ENCODE results near the gene IL21R. TPM values are rescaled to one million over a fixed set of nuclear protein-coding genes. Genes with fewer than 3 reads are reported as not detected.

Gene IL21R
- total and polyA plus RNA-seq, 10 of the 15 experiments (the other 5 are each of a cell fraction or from before 2014, with no cell fraction given) = 5.3 to 138 (median 82.5) TPM

DNA sequence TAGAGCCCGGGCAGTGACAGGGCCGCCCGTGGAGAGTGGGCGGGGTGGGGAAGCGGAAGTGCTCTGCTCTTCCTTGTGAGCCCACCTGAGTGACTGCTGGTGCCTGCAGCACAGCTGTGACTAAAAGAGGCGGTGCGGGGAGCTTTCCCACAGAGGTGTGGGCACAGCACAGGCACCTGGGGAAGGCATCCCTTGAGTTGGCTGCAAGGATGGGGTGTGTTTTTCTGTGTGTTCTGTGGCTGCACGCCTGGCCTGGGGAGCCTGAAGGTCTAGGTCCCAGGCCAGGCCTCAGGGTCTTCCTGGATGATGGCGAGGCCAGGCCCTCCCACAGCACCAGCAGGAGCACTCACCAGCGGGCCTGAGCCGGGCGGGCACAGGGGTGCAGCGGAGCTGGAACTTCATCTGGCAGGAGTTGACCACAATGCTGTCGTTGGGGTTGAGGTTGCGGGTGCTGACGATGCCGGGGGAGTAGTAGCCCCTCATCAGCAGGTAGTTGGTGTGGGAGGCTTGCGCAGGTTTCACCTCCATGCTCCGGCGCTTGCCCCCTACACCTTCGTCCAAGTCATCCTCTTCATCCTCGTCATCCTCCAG lies 67.1 kb downstream of the IL21R start:
- H3K4me2 ChIP-seq (ENCODE audit: control insufficient read depth, insufficient read depth) = no peak overlapping the region
- H3K27ac ChIP-seq (ENCODE audit: control insufficient read depth, insufficient read depth) = no peak overlapping the region
- SMC1A ChIA-PET (ENCODE audit: uncharacterized antibody, unreplicated experiment) = no interaction called here
- intact Hi-C loops (cut with micrococcal nuclease; ENCODE audit: unreplicated experiment) (no loop called here), in situ Hi-C loops (cut with MboI) (no loop called here)
- no peaks in the 10 kb centered on the region for H4K20me1 ChIP-seq (ENCODE audit: control insufficient read depth, insufficient read depth)
- no TSS peak for BruUV-seq (replicated peaks)
- no peak for TF ChIP-seq ZNF217 (IDR thresholded peaks at IDR 0.05)
- no peak for TF ChIP-seq BCL11A (IDR thresholded peaks at IDR 0.05; ENCODE audit: low read depth, low read length)
- TF ChIP-seq RAD21 (IDR thresholded peaks at IDR 0.05; ENCODE audit: insufficient read depth, low read depth, low read length) = no peak
- TF ChIP-seq SP1 (IDR thresholded peaks at IDR 0.05; ENCODE audit: low read depth, low read length) = no peak
- TF ChIP-seq DPF2 (IDR thresholded peaks at IDR 0.05) = no peak
- no peak for TF ChIP-seq PML (IDR thresholded peaks at IDR 0.05; ENCODE audit: low read length)
- no peak for TF ChIP-seq PAX8 (IDR thresholded peaks at IDR 0.05)
- no peak for TF ChIP-seq SMC3 (IDR thresholded peaks at IDR 0.05; ENCODE audit: borderline replicate concordance, low read length)
- no peak for TF ChIP-seq RBBP5 (conservative IDR thresholded peaks at IDR 0.05)
- no peak for TF ChIP-seq FOXK2 (IDR thresholded peaks at IDR 0.05)
- TF ChIP-seq ESRRA (IDR thresholded peaks at IDR 0.05; ENCODE audit: low read length) = no peak
- TF ChIP-seq HDAC6 (IDR thresholded peaks at IDR 0.05; ENCODE audit: unreplicated experiment) = no peak
- TF ChIP-seq RAD51 (IDR thresholded peaks at IDR 0.05) = no peak
- TF ChIP-seq SMARCA5 (IDR thresholded peaks at IDR 0.05) = no peak
- TF ChIP-seq CBFB (IDR thresholded peaks at IDR 0.05; ENCODE audit: low read depth) = no peak
- no peak for TF ChIP-seq MEF2A (IDR thresholded peaks at IDR 0.05; ENCODE audit: insufficient read depth, low read depth, low read length)
- no peak for TF ChIP-seq SRF (IDR thresholded peaks at IDR 0.05; ENCODE audit: low read depth in 2 of 2, low read length in 2 of 2)
- no peak for TF ChIP-seq CBX3 (IDR thresholded peaks at IDR 0.05; ENCODE audit: borderline replicate concordance, low read depth)
- TF ChIP-seq, protein P1, sequence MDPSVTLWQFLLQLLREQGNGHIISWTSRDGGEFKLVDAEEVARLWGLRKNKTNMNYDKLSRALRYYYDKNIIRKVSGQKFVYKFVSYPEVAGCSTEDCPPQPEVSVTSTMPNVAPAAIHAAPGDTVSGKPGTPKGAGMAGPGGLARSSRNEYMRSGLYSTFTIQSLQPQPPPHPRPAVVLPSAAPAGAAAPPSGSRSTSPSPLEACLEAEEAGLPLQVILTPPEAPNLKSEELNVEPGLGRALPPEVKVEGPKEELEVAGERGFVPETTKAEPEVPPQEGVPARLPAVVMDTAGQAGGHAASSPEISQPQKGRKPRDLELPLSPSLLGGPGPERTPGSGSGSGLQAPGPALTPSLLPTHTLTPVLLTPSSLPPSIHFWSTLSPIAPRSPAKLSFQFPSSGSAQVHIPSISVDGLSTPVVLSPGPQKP (IDR thresholded peaks at IDR 0.05; ENCODE audit: low read depth, low read length) = no peak
- no peak for TF ChIP-seq SMAD5 (IDR thresholded peaks at IDR 0.05; ENCODE audit: low read depth)
- no peaks in the 10 kb centered on the region for H3K4me1 ChIP-seq (ENCODE audit: control insufficient read depth, insufficient read depth, low read length)
- H3K79me2 ChIP-seq (ENCODE audit: control insufficient read depth, insufficient read depth, low read length) = no peaks in the 10 kb centered on the region
- DNase-seq (ENCODE audit: low read depth, low spot score) (no peak), ATAC-seq (no peak), FAIRE-seq (no peak)
- H3K4me3 ChIP-seq = no peak overlapping the region
- no peaks in the 10 kb centered on the region for H3K9me3 ChIP-seq (replicated peaks; ENCODE audit: control insufficient read depth, insufficient read depth, low read length)
- H3K27me3 ChIP-seq (replicated peaks in 1 of 2; ENCODE audit: control insufficient read depth in 2 of 2, insufficient read depth in 2 of 2, low read length in 1 of 2) = no peaks in the 10 kb centered on the region
- RAD21 ChIA-PET (ENCODE audit: unreplicated experiment) = no interaction called here
- 96% methylated on average over 22 of the region's 22 CpGs for WGBS (ENCODE audit: insufficient coverage, insufficient replicate concordance, low lambda C conversion rate, missing lambda C conversion rate)
- CTCF ChIA-PET = no interaction called here
- peaks cover 28 to 29% of the 10 kb centered on the region in 2 experiments; a peak in 3 of 4 replicates for H3K36me3 ChIP-seq (ENCODE audit: control insufficient read depth in 2 of 2, insufficient read depth in 2 of 2, low read length in 1 of 2)
- POLR2A ChIA-PET = no interaction called here
- no peak overlapping the region for H3K9ac ChIP-seq (ENCODE audit: control insufficient read depth, insufficient read depth, low read length)
- H2AFZ ChIP-seq (ENCODE audit: control insufficient read depth, low read depth, low read length) = no peak overlapping the region
